ENCODE results near the gene CHD2.
"Not testable (repeated sequence)": the region's sequence is repeated elsewhere in the genome, so short reads cannot be mapped to it uniquely, and the experiment has no call there.

CHD2 gene

GRCh38 chr15:93035953-93036810, 136.1 kb downstream of the CHD2 start:
- H3K4me3 ChIP-seq (ENCODE audit: low read depth, low read length), result no peak overlapping the region
- TF ChIP-seq CTCF (IDR thresholded peaks at IDR 0.05; ENCODE audit: borderline replicate concordance, insufficient read depth, low read depth, low read length), result peak; percentile 68; the same call in 1 of the 2 replicates

- TF ChIP-seq CTCF (IDR thresholded peaks at IDR 0.05; ENCODE audit: borderline replicate concordance, insufficient read depth, low read depth, low read length), result no peak
- H3K4me3 ChIP-seq (ENCODE audit: low read depth, low read length), result no peak overlapping the region
These were observed 137.1 kb downstream of the CHD2 start for GRCh38 chr15:93036951-93037819.

GRCh38 chr15:93037820-93038705, 137.9 kb downstream of the CHD2 start:
- H3K4me3 ChIP-seq (ENCODE audit: low read depth, low read length), result no peak overlapping the region
- no peak for TF ChIP-seq CTCF (IDR thresholded peaks at IDR 0.05; ENCODE audit: borderline replicate concordance, insufficient read depth, low read depth, low read length)

GRCh38 chr15:93039562-93040287, 139.6 kb downstream of the CHD2 start:
- H3K4me3 ChIP-seq (ENCODE audit: low read depth, low read length), result not testable (repeated sequence)

- no peak for TF ChIP-seq CTCF (IDR thresholded peaks at IDR 0.05; ENCODE audit: borderline replicate concordance, insufficient read depth, low read depth, low read length)
- H3K4me3 ChIP-seq (ENCODE audit: low read depth, low read length), result no peak overlapping the region
These were observed 140.4 kb downstream of the CHD2 start for GRCh38 chr15:93040288-93041158.

- no peak overlapping the region for H3K4me3 ChIP-seq (ENCODE audit: low read depth, low read length)
- no peak for TF ChIP-seq CTCF (IDR thresholded peaks at IDR 0.05; ENCODE audit: borderline replicate concordance, insufficient read depth, low read depth, low read length)
These were observed 141.0 kb downstream of the CHD2 start for GRCh38 chr15:93041159-93041547.
